Suprapubic skin (tissue), 3 donors: ENCODE results near the gene FBRS.

ENCODE experiments used
- CTCF ChIP-seq, 2 donors: fragments of 200-600 bp in 1 of 2; fragments of 450-650 bp in 1 of 2; sonication (generic) in 1 of 2; IDR thresholded peaks; one replicate each; pipeline ENCODE4 v1.5.1; 2016 to 2019; ENCODE audit warnings: antibody characterized with exemption in 2 of 2, mild to moderate bottlenecking in 1 of 2, moderate library complexity in 1 of 2
- EP300 ChIP-seq: sonication (generic); formaldehyde crosslinking; IDR thresholded peaks from one replicate; pipeline ENCODE4 v1.6.1; 2017; ENCODE audit warnings: antibody characterized with exemption
- POLR2A ChIP-seq, 2 donors: fragments of 450-650 bp; IDR thresholded peaks; one replicate each; pipeline ENCODE4 v1.6.1; 2017; ENCODE audit warnings: antibody characterized with exemption in 2 of 2, mild to moderate bottlenecking in 2 of 2, moderate library complexity in 2 of 2

GRCh38 chr16:30715750-30716445, 57.7 kb downstream of the FBRS start:
- TF ChIP-seq CTCF (IDR thresholded peaks at IDR 0.05), result no peak
- no peak for TF ChIP-seq EP300
- no peak for TF ChIP-seq POLR2A (IDR thresholded peaks at IDR 0.05)
